ENCODE results near the gene SLC15A2.

The SLC15A2 gene

DNA sequence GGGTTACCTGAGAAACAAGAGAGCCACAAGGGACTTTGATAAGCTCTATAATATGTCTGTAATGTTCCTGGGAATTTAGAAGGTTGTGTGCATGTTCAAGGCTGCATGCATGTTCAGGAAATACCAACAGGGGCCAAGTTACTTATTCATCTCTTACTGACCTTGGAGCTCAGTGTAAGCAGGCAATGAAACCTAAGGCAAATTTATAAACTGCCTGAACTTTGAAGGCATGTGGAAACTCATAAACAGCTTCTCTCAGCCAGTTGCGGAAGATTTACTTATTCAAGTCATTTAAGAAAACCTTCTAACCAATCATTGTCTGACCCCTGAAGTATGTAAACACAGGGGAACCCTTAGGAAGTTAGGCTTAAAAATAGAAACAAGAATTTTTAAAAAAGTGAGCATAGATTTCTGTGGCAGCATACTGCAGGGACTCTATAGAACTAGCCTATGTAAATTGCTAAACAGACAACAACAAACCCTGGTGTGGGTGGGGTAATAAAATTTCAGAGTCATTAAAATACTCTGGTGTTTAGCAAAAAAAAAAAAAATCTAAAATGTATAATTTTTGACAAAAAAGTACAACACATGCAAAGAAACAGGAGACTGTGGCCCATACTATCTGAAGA, 57.2 kb downstream of the SLC15A2 start:
- TF ChIP-seq POLR2A (IDR thresholded peaks at IDR 0.05; ENCODE audit: extremely low read depth, insufficient read length) (no peak), MYC (IDR thresholded peaks at IDR 0.05; ENCODE audit: low read depth, low read length) (no peak)
- TF ChIP-seq, protein P1, sequence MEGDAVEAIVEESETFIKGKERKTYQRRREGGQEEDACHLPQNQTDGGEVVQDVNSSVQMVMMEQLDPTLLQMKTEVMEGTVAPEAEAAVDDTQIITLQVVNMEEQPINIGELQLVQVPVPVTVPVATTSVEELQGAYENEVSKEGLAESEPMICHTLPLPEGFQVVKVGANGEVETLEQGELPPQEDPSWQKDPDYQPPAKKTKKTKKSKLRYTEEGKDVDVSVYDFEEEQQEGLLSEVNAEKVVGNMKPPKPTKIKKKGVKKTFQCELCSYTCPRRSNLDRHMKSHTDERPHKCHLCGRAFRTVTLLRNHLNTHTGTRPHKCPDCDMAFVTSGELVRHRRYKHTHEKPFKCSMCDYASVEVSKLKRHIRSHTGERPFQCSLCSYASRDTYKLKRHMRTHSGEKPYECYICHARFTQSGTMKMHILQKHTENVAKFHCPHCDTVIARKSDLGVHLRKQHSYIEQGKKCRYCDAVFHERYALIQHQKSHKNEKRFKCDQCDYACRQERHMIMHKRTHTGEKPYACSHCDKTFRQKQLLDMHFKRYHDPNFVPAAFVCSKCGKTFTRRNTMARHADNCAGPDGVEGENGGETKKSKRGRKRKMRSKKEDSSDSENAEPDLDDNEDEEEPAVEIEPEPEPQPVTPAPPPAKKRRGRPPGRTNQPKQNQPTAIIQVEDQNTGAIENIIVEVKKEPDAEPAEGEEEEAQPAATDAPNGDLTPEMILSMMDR (IDR thresholded peaks at IDR 0.05; ENCODE audit: low read depth, low read length): no peak
- TF ChIP-seq, protein P2, sequence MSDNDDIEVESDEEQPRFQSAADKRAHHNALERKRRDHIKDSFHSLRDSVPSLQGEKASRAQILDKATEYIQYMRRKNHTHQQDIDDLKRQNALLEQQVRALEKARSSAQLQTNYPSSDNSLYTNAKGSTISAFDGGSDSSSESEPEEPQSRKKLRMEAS (IDR thresholded peaks at IDR 0.05; ENCODE audit: low read depth, low read length): no peak
- DNase-seq (ENCODE audit: low read depth): no peak

DNA sequence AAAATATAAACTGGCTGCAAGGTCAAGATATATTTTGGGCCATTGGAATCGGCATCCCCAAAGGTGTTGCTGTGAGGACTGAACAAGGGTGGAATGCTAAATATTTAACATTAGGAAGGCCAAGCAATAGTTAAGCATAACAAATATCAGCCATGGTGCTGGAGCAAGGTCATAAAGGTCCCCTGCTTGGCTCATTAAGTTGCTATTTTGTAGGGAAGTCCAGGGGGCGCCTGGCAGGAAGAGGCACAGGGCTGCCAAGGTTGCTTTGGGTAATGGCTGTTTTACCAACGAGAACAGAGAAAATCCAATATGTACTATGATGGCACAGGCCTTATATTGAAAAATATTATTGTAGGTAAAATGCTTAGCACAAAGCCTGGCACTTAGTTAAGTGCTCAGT, 62.2 kb downstream of the SLC15A2 start:
- TF ChIP-seq, protein P1 (IDR thresholded peaks at IDR 0.05; ENCODE audit: low read depth, low read length): no peak
- DNase-seq (ENCODE audit: low read depth): no peak
- no peak overlapping the region for H3K4me3 ChIP-seq (ENCODE audit: low read depth, low read length)

More for the DNA sequence above, 57.2 kb downstream of the SLC15A2 start:
- H3K4me3 ChIP-seq (ENCODE audit: low read depth, low read length): no peak overlapping the region

DNA sequence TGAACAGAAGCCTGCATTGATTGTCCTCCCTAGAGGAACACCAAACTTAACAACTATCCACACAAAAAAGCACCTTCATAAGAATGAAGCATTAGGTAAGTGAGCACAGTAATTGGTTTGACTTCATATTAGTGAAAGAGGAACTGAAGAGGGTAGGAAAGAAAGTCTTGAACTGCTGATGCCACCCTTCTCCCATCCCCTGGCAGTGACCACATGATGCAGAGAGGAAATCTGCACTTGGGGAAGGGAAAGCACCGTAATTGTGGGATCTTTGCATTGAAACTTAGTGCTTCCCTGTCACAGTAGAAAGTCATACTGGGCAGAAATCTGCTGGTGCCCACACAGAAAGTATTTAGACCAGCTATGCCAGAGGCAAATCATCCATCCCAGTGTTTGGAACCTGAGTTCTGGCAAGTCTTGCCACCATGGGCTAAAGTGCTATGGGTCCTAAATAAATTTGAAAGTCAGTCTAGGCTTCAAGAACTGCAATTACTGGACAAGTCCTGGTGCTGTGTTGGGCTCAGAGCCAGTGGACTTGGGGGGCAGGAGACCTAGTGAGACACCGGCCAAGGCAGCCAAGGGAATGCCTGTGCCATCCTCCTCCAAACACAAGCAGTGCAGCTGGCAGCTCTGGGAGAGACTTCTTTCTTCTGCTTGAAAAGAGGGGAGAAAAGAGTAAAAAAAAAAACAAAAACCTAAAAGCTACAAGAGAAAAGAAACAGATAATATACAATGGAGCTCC, 63.6 kb downstream of the SLC15A2 start:
- no peak for TF ChIP-seq MYC (IDR thresholded peaks at IDR 0.05; ENCODE audit: low read depth, low read length)
- TF ChIP-seq, protein P2 (IDR thresholded peaks at IDR 0.05; ENCODE audit: low read depth, low read length): no peak
- TF ChIP-seq, protein P1 (IDR thresholded peaks at IDR 0.05; ENCODE audit: low read depth, low read length): no peak
- no peak for TF ChIP-seq POLR2A (IDR thresholded peaks at IDR 0.05; ENCODE audit: extremely low read depth, insufficient read length)
- no peak overlapping the region for H3K4me3 ChIP-seq (ENCODE audit: low read depth, low read length)
- DNase-seq (ENCODE audit: low read depth): no peak

DNA sequence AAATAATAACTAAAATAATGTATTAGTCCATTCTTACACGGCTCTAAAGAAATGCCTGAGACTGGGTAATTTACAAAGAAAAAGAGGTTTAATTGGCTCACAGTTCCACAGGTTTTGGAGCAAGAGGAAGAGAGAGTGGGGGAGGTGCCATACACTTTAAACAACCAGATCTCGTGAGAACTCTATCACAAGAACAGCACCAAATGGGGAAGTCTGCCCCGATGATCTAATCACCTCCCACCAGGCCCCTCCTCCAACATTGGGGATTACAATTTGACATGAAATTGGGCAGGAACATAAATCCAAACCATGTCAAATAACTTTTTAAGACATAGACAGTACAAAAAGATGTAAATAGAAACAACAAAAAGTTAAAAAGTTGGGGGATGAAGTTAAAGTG, 64.6 kb downstream of the SLC15A2 start:
- TF ChIP-seq, protein P1 (IDR thresholded peaks at IDR 0.05; ENCODE audit: low read depth, low read length): no peak
- TF ChIP-seq MYC (IDR thresholded peaks at IDR 0.05; ENCODE audit: low read depth, low read length) (no peak), POLR2A (IDR thresholded peaks at IDR 0.05; ENCODE audit: extremely low read depth, insufficient read length) (no peak)
- TF ChIP-seq, protein P2 (IDR thresholded peaks at IDR 0.05; ENCODE audit: low read depth, low read length): no peak
- H3K4me3 ChIP-seq (ENCODE audit: low read depth, low read length): no peak overlapping the region
- no peak for DNase-seq (ENCODE audit: low read depth)

DNA sequence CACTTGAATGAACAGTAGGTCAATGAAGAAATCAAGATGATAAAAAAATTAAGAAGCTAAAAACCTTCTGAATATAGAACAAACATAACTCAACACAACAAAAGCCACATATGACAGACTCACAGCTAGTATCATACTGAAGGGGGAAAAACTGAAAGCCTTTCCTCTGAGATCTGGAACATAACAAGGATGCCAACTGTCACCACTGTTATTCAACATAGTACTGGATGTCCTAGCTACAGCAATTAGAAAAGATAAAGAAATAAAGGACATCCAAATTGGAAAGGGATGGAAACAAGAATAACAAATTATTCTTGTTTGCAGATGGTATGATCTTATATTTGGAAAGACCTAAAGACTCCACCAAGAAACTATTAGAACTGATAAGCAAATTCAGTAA, 67.1 kb downstream of the SLC15A2 start:
- DNase-seq (ENCODE audit: low read depth): no peak
- no peak for TF ChIP-seq POLR2A (IDR thresholded peaks at IDR 0.05; ENCODE audit: extremely low read depth, insufficient read length)
- TF ChIP-seq, protein P1 (IDR thresholded peaks at IDR 0.05; ENCODE audit: low read depth, low read length): no peak
- TF ChIP-seq MYC (IDR thresholded peaks at IDR 0.05; ENCODE audit: low read depth, low read length): no peak
- TF ChIP-seq, protein P2 (IDR thresholded peaks at IDR 0.05; ENCODE audit: low read depth, low read length): no peak
- H3K4me3 ChIP-seq (ENCODE audit: low read depth, low read length): no peak overlapping the region

All from NB4 (cell line).